ENCODE data around the gene PPTC7.

- no peak for TF ChIP-seq EZH2 (IDR thresholded peaks at IDR 0.05; ENCODE audit: borderline replicate concordance, low read depth, low read length, severe bottlenecking)
- TF ChIP-seq, protein P1, sequence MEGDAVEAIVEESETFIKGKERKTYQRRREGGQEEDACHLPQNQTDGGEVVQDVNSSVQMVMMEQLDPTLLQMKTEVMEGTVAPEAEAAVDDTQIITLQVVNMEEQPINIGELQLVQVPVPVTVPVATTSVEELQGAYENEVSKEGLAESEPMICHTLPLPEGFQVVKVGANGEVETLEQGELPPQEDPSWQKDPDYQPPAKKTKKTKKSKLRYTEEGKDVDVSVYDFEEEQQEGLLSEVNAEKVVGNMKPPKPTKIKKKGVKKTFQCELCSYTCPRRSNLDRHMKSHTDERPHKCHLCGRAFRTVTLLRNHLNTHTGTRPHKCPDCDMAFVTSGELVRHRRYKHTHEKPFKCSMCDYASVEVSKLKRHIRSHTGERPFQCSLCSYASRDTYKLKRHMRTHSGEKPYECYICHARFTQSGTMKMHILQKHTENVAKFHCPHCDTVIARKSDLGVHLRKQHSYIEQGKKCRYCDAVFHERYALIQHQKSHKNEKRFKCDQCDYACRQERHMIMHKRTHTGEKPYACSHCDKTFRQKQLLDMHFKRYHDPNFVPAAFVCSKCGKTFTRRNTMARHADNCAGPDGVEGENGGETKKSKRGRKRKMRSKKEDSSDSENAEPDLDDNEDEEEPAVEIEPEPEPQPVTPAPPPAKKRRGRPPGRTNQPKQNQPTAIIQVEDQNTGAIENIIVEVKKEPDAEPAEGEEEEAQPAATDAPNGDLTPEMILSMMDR (IDR thresholded peaks at IDR 0.05; ENCODE audit: borderline replicate concordance, extremely low read depth, low read length, poor library complexity, severe bottlenecking), result no peak
Measured at GRCh38 chr12:110501752-110502738, 81.1 kb downstream of the PPTC7 start, which contains the start of the genes RAD9B and VPS29.
